Measurements from ENCODE around the gene KRT81. TPM values are rescaled to one million over a fixed set of nuclear protein-coding genes. Genes with fewer than 3 reads are reported as not detected.
"Not testable (repeated sequence)": the region's sequence is repeated elsewhere in the genome, so short reads cannot be mapped to it uniquely, and the experiment has no call there.

The KRT81 gene
- total RNA-seq, 1 donor from 2014 or later, result 0.65 TPM

DNA sequence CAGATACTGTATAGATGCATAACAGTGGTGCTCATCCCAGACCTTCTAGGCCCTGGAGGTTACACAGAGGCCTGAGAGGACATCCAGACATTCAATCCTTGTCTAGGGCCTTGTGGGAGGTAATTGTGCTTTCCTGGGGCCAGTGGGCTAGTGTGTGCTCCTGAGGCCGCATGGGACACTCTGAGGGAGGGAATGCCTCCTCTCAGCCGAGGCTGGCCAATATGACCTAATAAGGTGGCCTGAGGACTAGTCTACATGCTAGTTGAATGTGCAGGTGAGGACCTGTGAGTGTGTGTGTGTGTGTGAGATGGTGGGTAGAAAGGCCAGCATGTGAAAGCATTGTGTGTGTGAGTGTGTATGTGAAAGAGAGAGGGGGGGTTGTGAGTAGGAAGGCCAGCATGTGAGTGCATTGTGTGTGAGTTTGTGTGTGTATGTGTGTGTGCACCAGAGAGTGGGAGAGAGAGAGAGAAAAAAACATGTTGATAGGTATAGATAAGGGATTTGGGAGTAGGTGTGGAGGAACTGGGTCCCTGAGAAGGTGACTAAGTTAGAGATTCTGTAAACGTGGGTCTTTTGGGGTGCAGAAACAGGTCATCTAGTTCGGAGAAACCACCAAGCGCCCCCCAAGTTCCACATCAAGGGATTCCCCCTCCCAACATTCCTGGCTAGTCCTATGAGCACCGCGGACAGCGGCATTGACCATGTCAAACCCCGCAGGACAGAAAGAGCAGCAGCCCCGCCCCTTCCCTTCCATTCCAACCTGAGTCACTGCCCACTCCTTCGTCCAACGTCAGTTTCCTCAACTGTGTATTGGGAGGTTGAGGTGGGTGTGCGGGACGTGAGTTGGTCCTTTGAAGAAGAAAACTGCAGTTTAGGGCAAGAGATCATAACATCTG lies 9.7 kb upstream of the KRT81 start:
- ATAC-seq (no peak), DNase-seq (ENCODE audit: low spot score) (no peak)

DNA sequence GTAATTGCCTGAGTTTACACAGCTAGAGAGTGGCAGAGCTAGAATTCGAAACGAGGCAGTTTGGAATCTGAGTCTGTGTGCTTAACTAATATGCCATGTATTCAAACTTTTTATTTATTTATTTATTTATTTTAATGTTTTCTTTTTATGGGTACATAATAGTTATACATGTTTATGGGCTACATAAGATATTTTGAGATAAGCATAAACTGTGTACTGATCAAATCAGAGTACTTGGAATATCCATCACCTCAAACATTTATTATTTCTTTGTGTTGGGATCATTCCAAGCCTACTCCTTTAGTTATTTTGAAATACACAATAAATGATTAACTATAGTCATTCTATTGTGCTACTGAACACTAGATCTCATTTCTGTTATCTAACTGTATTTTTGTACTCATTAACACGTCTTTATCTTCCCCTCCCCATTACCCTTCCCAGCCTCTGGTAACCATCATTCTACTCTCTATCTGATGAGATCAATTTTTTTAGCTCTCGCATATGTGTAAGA lies 7.4 kb upstream of the KRT81 start:
- DNase-seq (ENCODE audit: low spot score) (no peak), ATAC-seq (no peak)

DNA sequence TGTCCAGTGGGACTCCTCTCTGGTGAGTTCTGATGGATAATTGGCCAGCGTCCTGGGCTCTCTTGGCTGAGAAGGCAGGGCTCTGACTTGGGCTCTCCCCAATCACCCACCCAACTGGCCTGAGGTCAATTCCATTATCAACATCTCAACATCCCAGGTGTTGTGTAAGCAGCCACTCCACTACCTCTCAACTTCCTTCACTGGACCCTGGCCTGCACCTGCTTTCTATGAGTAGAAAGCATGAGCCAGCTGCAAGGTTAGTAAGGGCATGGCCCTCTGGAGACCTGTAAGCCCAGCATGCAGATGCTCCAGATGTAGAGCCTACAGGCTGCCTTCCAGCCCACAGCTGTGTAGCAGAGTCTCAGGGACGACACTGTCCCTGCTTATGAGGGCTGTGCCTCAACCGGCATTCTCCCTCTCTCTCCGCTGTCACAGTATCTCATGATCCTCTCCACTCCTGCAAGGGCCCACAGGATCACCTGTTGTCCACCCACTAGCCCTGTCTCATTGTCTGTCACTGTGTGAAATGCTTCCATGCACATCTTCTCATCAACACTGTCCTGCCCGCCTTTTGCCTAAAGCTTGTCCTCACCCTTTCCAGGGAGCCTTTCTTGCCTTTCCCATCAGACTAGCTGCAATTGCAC lies 5.4 kb upstream of the KRT81 start:
- DNase-seq (ENCODE audit: low spot score), result no peak
- ATAC-seq, result no peak

DNA sequence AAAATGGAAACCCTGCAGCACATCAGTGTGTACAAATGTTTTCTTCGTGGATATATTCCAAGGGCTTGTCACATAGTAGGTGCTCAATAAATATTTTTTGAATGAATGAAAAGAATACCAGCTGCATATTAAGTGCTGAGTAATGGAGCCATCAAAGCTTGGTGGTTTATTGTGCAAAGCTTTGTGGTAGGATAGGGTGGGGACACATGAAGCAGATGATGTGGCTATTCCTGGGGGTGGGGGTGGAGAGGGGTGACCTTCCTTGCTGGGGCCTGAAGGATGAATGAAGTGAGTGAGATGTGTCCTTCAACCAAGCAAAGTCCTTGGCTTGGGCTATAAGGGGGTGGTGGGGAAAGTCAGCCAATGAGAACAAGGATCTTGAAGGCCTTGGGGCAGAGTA lies 4.3 kb upstream of the KRT81 start:
- DNase-seq (ENCODE audit: low spot score), result no peak

DNA sequence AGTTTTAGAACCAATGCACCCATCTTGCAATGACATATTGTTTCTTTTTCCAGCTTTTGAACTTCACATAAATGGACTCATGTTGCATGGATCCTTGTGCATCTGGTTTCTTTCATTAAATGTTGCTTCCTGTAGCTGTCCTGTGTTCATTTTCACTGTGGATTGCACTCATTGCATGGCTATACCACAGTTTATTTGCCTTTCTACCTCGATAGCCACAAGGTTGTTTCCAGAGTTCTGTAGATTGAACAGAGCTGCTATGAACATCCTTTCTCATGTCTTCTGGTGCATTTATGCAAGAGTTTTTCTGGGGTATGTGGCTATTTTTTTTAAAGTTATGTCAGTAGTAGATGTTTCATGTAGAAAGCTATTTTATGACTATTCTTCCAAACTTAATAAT lies 3.5 kb upstream of the KRT81 start:
- DNase-seq (ENCODE audit: low spot score) (no peak), ATAC-seq (no peak)

More for the DNA sequence above, 4.3 kb upstream of the KRT81 start:
- ATAC-seq, result no peak

DNA sequence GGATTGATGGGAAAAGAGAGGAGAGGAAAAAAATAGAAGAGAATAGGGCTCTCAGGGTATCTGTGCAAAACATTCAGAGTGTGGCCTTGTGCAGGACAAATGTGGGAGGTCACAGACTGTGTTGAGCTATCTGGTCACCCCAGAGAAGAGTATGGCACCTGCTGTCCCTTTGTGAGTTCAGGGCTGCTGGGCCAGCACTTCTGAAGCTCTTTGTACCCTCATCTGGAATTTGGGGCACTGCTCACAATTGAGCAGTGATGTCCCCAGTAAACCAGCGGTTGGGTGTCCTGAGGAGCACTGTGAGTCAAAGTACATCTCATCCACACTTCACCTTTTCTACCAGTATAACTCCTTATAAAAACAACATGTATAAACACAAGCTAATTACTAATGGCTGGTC lies 2.6 kb upstream of the KRT81 start:
- no peak for DNase-seq (ENCODE audit: low spot score)

DNA sequence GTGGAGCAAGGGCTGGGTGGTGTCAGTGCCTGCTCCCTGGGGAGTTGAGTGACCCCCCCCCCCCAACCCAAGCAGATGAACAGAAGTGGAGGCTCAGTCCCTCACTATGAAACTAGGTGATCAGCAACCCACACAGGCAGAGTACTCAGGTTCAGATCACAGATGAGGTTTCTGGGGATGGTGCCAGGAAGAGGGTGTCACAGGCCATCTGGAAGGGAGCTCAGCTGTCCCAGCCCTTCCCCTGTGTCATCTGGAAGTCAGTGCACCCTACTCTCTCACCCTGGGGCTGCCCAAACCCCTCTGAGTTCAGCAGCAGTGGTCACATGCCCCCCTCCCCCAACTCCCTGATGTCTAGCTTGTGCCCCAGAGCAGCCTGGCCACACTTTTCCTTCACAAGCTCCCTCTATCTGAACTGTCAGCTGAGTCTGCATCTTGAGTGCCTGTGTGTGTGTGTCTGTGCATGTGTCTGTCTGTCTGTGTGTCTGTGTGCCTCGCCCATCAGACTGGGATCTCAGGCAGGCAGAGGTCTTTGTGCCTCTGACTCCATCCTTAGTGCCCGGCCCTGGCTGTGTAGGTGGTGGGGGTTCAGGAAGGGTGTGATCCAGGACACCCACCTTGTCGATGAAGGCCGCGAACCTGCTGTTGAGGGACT lies 725 bp downstream of the KRT81 start:
- not testable (repeated sequence) for DNase-seq (ENCODE audit: low spot score)

More for the DNA sequence above, 2.6 kb upstream of the KRT81 start:
- no peak for ATAC-seq

DNA sequence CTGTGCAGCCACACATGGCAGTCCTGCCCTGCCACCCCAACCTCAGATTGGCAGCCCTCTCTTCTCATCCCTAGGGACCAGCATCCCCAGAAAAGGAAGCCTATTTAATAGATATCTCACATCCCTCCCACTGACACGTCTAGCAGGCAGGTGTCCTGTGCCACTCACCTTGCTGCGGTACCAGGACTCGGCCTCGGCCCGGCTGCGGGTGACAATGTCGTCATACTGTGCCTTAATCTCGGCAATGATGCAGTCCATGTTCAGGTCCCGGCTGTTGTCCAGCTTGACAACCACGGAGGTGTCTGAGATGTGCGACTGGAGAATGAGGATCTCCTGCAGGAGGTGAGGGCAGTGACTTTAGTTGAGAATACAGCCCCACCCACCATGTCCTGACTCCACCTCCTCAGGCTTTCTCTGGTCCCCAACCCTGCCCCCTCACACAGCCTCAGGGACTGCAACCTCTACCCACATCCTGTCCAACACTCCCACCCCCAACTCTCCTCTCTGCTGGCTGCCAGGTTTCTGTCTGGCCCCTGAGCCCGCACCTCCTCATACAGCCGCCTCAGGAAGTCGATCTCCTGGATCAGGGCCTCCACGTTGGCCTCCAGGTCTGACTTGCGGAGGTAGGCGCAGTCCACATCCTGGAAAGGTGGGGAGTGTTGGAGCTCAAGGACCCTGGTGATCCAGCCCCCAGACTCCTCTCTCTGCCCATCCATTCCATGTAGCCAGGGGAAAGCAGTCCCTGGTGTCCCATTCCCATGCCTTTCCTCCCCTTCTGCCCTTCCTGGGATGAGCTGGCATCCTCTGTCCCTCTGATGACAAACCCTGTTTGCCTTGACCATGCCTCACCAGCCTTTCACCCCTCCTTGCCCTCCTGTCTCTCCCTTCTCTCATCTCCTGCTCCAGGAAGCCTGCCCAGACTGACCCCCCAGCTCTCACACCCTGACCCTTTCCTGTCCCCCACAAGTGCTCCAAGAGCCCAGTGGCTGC lies 3.2 kb downstream of the KRT81 start:
- not testable (repeated sequence) for ATAC-seq

More for the DNA sequence above, 725 bp downstream of the KRT81 start:
- ATAC-seq, result peak; percentile 35

DNA sequence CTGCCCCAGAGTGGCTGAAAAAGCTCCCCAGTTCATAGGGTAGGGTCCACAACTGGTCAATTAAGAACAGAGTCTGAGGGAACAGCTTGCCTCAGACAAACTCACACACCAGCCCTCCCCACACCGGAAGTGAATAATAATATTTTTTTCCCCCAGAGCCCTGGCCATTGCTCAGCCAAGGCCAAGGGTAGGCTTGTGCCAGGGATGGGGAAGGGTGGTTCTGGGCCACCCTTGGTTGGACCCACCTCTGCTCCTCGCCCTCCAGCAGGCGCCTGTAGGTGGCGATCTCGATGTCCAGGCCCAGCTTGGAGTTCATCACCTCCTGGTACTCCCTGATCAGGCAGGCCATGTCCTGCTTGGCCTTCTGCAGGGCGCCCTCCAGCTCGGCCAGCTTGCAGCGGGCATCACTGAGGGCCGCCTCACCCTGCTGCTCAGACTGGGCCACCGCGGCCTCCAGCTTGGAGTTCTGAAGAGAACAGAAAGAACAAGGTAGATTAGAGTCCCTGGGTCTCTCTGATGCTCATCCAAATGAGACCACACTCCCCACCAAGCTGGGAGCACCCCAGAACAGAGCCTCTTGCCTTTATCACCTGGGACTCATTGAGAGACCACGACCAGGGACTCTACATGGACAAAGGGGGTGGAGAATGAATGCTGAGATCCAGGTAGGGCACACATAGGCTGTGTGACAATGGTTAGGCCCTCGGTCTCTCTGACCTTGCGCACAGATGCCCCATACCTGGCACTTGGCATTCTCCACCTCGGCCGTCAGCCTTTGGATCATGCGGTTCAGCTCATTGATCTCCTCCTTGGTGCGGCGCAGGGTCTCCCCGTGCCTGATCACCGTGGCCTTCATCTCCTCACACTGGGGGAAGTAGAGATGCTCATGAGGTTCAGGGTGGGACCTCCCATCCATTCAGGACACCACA lies 4.2 kb downstream of the KRT81 start:
- peak; percentile 14 for DNase-seq (ENCODE audit: low spot score)
- not testable (repeated sequence) for ATAC-seq

More for the DNA sequence above, 3.2 kb downstream of the KRT81 start:
- DNase-seq (ENCODE audit: low spot score), result peak; percentile 41

DNA sequence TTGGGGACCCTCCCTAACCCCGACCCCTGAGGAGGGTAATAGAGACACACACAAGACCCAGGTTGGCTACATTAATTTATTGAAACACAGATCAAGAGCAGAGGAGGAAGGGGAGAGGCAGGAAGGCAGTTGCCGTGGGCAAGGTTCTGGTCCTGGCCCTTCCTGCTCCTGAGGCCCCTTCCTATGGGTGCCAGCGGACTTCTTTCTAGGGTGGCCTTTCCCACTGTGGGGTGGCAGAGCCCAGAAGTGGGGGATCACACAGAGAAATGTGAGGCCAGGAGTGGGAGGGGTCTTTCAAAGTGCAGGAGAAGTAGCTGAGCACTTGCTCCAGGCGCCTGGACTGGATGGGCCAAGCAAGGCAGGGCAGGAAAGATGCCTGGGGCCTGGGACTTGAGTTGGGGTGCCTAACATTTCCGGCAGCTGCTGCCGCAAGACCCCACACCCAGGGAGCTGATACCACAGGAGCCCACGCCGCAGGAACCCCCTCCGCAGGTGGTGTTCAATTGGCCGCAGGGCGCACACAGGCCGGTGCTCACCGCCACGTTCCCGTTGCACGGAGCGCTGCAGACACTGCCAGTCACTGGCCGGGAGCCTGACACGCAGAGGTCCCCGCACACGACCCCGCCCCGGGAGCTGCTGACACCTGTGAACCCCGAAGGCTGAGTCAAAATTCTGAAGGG lies 5.3 kb downstream of the KRT81 start:
- ATAC-seq (no peak), DNase-seq (ENCODE audit: low spot score) (peak; percentile 19)

DNA sequence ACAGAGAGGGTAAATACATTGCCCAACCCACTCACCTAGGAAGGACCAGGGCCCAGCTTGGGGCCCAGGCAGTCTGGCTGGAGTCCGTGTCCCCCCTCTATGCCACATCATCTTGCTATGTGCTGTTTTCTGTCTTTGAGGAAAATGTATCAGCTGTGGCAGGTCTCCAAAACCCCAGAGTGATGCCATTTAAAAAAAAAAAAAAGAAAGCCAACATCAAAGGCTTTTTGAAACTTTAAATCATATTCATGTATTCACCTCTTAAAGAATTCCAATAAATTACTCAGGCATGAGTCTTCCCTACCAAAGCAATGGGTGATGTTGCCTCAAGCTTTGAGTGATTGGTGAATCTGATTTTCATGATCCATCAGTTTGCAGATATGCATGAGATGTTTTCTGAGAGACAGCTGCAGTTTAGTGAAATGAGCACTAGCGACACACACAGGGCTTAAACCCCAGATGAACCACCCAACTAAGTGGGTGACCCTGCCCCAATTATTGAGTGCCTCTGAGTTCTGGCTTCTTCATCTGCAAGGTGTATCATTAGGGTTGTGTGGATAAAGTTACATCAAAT lies 6.1 kb downstream of the KRT81 start:
- ATAC-seq (no peak), DNase-seq (ENCODE audit: low spot score) (peak; percentile 4)

DNA sequence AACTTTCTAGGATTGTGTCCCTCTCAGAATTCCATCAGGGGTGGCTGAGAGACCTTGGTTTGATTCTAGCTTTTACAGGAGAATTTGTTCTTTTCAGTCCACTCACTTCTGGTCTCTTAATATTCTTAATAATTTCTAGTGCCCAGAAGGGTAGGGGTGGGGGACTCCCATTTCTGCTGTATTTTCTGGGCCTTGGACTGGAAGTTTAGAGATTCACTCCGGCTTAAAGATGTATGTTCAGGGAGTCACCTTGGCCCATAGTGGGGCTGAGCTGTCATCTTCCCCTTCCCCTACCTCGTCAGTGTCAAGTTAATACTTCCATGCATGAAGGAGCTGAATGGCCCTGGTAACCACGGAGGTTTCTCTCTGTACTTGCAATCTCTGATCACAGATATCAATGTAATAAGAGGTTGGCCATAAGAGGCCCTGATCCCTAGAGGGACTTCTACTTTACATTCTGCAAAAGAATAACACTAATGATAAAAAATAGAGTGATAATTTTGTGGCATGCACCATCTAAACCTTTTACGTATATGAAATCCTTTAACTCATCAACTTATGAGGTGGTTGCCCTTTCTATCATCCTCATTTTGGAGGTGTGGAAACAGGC lies 6.7 kb downstream of the KRT81 start:
- DNase-seq (ENCODE audit: low spot score) (peak; percentile 7), ATAC-seq (no peak)

DNA sequence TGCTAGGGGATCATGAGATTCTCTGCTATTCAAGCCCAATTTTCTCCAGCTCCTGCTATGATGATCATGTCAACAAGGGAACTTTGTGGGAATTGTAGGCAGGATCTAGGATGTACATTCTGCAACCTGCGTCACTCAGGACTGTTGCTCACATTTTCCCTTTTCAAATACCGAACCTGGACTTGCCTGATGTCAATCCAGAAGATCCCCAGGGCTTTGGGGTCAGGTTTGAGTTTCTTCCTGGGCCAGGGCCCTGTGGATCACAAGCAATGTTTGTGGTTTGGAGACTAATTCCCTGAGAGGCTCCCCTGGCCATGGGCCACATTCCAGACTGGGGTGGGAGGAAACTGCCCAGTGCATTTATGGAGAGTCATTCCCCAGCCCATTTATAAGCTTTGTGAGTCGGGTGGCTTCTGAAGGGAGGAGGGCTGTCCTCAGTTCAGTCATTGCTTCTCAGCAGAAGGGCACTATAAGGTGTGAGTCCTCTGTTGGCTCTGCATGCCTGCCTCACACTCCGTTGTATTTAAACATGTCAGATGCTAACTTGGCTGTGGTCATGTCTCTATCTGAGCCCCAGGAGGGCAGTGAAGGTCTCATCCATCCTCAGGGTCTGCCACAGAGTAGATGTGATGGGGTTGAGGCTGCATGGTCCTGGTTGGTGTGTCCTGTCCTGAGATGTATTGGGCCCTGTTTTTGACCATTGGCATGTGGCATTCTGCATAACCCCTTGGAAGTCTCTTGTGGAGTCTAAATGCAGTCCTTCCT lies 10.4 kb downstream of the KRT81 start:
- ATAC-seq, result no peak
- peak; percentile 24 for DNase-seq (ENCODE audit: low spot score)

DNA sequence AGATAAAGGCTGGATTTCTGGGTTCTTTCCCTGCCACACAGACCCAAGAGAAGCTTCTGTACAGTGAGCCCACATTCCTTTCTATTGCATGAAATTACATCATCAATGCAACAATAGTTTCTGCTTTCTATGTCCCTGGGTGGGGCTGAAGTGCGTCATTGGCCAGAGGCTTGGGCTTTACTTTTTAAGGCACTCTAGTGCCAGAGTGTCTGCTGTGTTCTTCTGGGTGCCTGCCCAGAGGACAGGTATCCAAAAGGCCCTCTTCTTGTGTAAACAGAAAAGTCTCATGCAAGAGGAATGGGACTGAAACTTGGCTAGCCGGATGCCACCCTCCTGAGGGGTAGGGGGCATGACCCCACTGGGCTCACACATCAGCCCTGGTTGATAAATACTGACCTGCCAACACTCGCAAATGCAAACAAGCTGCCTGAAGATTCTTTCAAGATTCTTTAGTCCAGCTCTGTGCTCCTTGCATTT lies 11.0 kb downstream of the KRT81 start:
- ATAC-seq (peak; percentile 35), DNase-seq (ENCODE audit: low spot score) (peak; percentile 53)

DNA sequence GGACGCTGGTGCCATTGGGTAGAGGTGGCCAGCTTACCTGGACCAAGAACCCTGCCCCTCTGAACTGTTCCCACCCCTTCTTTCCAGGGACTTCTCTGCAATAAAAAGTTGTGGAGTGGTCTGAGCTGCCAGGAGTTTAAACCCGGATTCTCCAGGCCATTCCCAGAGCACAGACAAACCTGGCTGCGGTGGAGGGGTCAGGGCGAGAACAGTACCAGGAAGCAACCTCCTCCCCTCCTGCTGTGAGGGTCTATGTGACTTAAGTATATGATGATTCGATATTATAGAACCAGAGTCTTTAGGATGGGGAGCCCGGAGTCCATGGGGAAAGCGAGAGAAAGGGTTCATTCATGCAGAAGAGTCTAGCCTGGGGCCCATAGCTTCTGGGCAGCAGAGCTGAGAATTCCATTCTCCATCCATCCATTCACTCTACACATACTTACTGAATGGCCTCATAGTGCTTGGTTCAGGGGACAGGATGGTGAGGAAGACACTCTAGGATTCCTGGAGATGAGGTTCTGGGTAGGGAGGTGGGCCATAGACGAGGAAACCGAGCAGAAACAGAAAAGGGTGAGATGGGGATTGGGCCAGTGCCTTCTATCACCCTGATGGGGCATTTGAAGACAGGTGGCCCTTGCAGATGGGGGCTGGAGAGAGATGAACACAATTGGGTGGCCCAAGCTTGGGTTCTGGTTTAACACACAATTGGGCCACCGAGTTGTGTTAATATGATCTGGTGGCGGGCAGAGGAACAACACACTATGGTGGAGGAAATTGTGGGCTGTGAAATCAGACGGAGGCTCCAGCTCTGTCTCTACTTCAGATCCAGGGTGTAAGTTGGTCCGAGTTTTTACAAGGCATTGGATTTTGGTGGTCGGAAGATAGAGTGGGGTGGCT lies 11.7 kb downstream of the KRT81 start:
- ATAC-seq (no peak), DNase-seq (ENCODE audit: low spot score) (no peak)
